ENCODE results near the gene CPA5. TPM values are rescaled to one million over a fixed set of nuclear protein-coding genes. Genes with fewer than 3 reads are reported as not detected.

CPA5 gene
- polyA plus RNA-seq, 3 donors = not detected

DNA sequence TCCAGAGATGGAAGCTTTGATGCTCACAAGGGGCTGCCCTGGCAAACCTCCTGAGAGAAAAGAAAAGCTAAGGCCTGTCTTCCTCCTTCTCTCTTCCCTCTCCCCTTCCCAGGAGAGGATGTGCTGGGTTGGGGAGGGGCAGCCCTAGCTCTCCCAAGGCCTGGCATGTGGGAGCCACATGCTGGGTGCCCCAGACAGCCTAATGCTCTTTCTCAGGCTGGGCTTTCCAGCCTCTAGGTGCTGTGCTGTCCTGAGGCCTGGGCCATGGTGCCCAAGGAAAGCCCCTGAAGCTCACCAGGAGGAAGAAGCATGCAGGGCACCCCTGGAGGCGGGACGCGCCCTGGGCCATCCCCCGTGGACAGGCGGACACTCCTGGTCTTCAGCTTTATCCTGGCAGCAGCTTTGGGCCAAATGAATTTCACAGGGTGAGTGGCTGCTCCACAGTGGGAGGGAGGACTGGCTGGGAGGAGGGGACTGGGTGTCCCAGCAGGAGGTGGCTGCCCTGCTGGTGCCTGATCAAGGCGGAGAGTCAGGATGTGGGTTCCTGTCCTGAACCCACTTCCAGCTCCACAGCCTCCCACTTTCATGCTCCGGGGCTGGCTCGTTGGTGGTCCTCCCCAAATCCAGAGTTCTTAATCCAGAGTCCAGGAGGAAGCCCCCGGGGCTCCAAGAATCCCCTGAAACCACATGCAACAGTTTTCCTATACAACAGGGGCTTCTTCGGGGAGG is 1.7 kb downstream of the CPA5 start:
- no peaks in the 10 kb centered on the region for H3K27me3 ChIP-seq (ENCODE audit: control insufficient read depth in 2 of 2, insufficient read depth in 2 of 2, low read length in 2 of 2)
- no peaks in the 10 kb centered on the region for H3K36me3 Mint-ChIP-seq
- H3K4me1 ChIP-seq (ENCODE audit: control insufficient read depth in 1 of 2, insufficient read depth in 2 of 2, low read length in 2 of 2) = no peaks in the 10 kb centered on the region
- H3K79me2 ChIP-seq (ENCODE audit: insufficient read depth, low read length) = no peaks in the 10 kb centered on the region
- peaks cover 0 to 8% (median 0%) of the 10 kb centered on the region in 3 donors for H3K27me3 Mint-ChIP-seq (ENCODE audit: low read depth in 3 of 3)
- no peak for DNase-seq
- 94% methylated on average over 7 of the region's 10 CpGs for WGBS (ENCODE audit: insufficient coverage)
- no peak overlapping the region for H3K4me2 ChIP-seq (replicated peaks; ENCODE audit: extremely low read depth, low read length, poor library complexity, severe bottlenecking)
- no peak overlapping the region for H3K27ac ChIP-seq (ENCODE audit: low read depth in 1 of 2, low read length in 2 of 2)
- peaks cover 4% of the 10 kb centered on the region for H3K4me1 Mint-ChIP-seq
- no peak overlapping the region for H3K4me3 Mint-ChIP-seq
- no peaks in the 10 kb centered on the region for H4K20me1 ChIP-seq (ENCODE audit: insufficient read depth, low read length)
- TF ChIP-seq, protein P1, sequence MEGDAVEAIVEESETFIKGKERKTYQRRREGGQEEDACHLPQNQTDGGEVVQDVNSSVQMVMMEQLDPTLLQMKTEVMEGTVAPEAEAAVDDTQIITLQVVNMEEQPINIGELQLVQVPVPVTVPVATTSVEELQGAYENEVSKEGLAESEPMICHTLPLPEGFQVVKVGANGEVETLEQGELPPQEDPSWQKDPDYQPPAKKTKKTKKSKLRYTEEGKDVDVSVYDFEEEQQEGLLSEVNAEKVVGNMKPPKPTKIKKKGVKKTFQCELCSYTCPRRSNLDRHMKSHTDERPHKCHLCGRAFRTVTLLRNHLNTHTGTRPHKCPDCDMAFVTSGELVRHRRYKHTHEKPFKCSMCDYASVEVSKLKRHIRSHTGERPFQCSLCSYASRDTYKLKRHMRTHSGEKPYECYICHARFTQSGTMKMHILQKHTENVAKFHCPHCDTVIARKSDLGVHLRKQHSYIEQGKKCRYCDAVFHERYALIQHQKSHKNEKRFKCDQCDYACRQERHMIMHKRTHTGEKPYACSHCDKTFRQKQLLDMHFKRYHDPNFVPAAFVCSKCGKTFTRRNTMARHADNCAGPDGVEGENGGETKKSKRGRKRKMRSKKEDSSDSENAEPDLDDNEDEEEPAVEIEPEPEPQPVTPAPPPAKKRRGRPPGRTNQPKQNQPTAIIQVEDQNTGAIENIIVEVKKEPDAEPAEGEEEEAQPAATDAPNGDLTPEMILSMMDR (IDR thresholded peaks at IDR 0.05) = no peak
- peaks cover 0 to 4% of the 10 kb centered on the region in 2 donors for H3K9me3 ChIP-seq (replicated peaks in 1 of 2; ENCODE audit: control insufficient read depth in 1 of 2, insufficient read depth in 1 of 2, low read length in 2 of 2)
- H3K27ac Mint-ChIP-seq = no peak overlapping the region
- no peak overlapping the region for H2AFZ ChIP-seq (ENCODE audit: insufficient read depth, low read depth, low read length, poor library complexity, severe bottlenecking)
- peaks cover 0 to 5% (median 1%) of the 10 kb centered on the region in 7 donors for H3K9me3 Mint-ChIP-seq
- H3K4me3 ChIP-seq (replicated peaks in 1 of 3; ENCODE audit: low read depth in 2 of 3, low read length in 3 of 3) = no peak overlapping the region
- intact Hi-C loops (cut with micrococcal nuclease) = no loop called here
- no peak overlapping the region for H3K9ac ChIP-seq (ENCODE audit: insufficient read depth, low read length, poor library complexity, severe bottlenecking)
- no peaks in the 10 kb centered on the region for H3K36me3 ChIP-seq (replicated peaks in 1 of 2; ENCODE audit: control insufficient read depth in 1 of 2, insufficient read depth in 2 of 2, low read length in 2 of 2)

DNA sequence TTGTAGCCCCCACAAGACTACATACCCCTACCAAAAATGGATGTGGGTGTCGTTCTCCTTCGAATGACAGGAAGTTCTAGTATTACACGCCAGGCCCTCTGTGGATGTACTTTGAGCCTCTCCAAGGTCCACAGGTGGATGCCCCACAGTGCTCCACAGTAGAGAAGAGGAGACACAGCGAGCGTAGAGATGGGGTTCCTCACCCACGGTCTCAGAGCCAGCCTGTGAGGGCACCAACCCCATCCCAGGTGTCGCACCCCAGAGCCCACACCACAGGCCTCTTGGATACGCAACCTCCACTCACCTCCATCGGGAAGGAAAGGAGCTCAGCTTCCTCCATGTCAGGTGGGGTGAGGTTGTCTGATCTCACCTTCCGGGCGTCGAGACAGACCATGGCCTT is 2.3 kb downstream of the CPA5 start:
- intact Hi-C loops (cut with micrococcal nuclease) = no loop called here
- no peak overlapping the region for H3K27ac Mint-ChIP-seq
- no peaks in the 10 kb centered on the region for H3K36me3 Mint-ChIP-seq
- WGBS (ENCODE audit: insufficient coverage) = 67% methylated on average over 3 of the region's 12 CpGs
- TF ChIP-seq, protein P1 (IDR thresholded peaks at IDR 0.05) = no peak
- Histone ChIP-seq H3K4me3 (replicated peaks in 1 of 3; ENCODE audit: low read depth in 2 of 3, low read length in 3 of 3) (no peak overlapping the region), H3K9me3 (replicated peaks in 1 of 2; ENCODE audit: control insufficient read depth in 1 of 2, insufficient read depth in 1 of 2, low read length in 2 of 2) (no peaks in the 10 kb centered on the region), H2AFZ (ENCODE audit: insufficient read depth, low read depth, low read length, poor library complexity, severe bottlenecking) (no peak overlapping the region), H3K27ac (ENCODE audit: low read depth in 1 of 2, low read length in 2 of 2) (no peak overlapping the region), H4K20me1 (ENCODE audit: insufficient read depth, low read length) (no peaks in the 10 kb centered on the region), H3K4me2 (replicated peaks; ENCODE audit: extremely low read depth, low read length, poor library complexity, severe bottlenecking) (no peak overlapping the region), H3K36me3 (replicated peaks in 1 of 2; ENCODE audit: control insufficient read depth in 1 of 2, insufficient read depth in 2 of 2, low read length in 2 of 2) (no peaks in the 10 kb centered on the region), H3K27me3 (ENCODE audit: control insufficient read depth in 2 of 2, insufficient read depth in 2 of 2, low read length in 2 of 2) (no peaks in the 10 kb centered on the region), H3K4me1 (ENCODE audit: control insufficient read depth in 1 of 2, insufficient read depth in 2 of 2, low read length in 2 of 2) (no peaks in the 10 kb centered on the region), H3K9ac (ENCODE audit: insufficient read depth, low read length, poor library complexity, severe bottlenecking) (no peak overlapping the region), H3K79me2 (ENCODE audit: insufficient read depth, low read length) (no peaks in the 10 kb centered on the region)
- peaks cover 0 to 2% (median 0%) of the 10 kb centered on the region in 7 donors for H3K9me3 Mint-ChIP-seq
- DNase-seq = no peak
- H3K4me1 Mint-ChIP-seq = peaks cover 4% of the 10 kb centered on the region
- no peak overlapping the region for H3K4me3 Mint-ChIP-seq
- peaks cover 0 to 9% (median 0%) of the 10 kb centered on the region in 3 donors for H3K27me3 Mint-ChIP-seq (ENCODE audit: low read depth in 3 of 3)
